ENCODE data around the gene EVPL.
A peak's percentile ranks its signal among the peaks of the same experiment; 100 is the strongest.

DNA sequence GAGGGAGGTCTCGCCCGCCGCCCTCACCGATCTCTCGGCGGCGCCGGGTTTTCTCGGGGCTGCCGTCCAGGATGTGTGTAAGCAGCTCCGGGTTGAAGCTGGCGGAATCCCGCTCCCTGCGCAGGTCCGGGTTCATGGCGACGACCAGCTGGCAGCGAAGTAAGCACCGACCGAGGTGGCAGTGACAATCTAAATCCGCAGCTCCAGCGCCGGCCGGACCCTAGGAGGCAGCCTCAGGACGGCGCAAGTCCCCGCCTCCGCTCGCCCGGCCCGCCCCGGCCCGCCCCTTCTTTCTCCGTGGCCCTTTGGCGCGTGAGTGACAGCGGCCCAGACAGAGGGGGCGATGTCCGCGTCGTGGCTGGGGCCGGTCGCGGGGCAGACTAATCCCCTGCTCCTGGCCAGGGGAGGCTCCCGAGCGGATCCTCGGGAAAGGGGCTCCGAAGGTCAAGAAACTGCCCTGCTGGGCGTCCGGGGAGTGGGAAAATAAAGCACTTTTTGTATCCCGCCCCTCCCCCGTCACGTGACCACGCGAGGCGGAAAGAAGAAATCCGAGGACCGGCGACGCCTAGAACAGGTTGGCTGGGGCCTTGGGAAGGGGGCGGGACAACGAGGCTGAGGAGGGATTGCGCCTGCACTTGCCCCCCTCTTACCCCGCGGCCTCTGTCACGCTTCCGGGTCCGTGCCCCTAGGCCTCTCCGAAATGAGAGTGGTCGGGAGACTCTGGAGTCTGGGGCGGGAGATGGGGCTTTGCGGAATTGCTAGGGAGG lies 48.0 kb downstream of the EVPL start, which contains the start of the genes ACOX1 and TEN1:
- no peak; the same call in 1 of the 2 replicates for TF ChIP-seq ZNF232 (CRISPR knock-in tag; IDR thresholded peaks at IDR 0.05)
- TF ChIP-seq, protein P1, sequence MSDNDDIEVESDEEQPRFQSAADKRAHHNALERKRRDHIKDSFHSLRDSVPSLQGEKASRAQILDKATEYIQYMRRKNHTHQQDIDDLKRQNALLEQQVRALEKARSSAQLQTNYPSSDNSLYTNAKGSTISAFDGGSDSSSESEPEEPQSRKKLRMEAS (CRISPR knock-in tag; IDR thresholded peaks at IDR 0.05): peak; percentile 63
- no peak for TF ChIP-seq TEAD4 (CRISPR knock-in tag; IDR thresholded peaks at IDR 0.05)
- no peak; the same call in 1 of the 2 replicates for TF ChIP-seq NFYB (CRISPR knock-in tag; conservative IDR thresholded peaks at IDR 0.05; ENCODE audit: low read depth)

All from WTC11 (cell line).